ENCODE data around the gene ALKBH8.

DNA sequence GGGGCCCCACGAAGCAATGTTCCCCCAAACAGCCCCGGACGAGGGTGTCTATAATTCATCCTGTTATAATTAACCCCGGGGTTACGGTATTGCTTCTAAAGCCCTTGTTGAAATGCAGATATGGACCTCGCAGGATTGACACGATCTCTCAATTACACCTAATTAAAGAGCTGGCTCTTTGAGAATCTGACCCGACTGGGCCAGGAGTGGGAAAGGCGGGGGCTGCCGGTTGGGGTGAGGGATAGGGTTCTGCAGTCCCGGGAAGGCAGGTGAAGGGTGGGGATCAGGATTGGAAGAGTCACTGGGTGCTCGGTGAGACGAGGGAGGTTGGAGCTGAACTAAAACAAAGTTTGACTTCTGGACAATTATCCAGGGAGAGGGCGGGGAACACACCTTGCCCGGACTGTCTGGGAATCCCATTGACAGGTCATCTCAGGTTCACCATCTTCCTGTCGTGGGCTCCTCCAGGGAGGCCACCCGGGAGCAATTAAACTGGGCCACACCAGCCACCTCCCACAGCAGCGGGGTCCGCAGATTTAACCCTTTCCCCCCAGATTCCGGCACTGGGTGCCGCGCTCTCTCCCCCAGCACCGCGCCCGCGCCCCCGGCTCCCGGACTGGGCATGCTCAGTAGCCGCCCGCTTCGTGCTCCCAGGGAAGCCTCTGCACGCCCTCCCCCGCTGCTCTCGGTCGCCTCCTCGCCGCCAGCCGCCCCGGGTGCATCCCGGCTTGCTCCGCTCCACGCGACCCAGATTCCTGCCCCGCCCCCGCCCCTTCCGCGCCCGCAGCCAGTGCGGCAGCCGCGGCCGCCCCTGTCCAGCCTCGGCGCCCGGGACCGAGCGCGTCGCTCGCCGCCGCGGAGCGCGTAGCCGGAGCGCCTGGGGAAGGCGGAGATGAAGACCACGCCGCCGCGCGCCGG, 25.2 kb upstream of the ALKBH8 start, which contains the start of gene ELMOD1:
- TF ChIP-seq POLR2A (IDR thresholded peaks at IDR 0.05; ENCODE audit: low read length): no peak
- no peak for TF ChIP-seq GATA1 (IDR thresholded peaks at IDR 0.05; ENCODE audit: low read depth, low read length)
